Body of pancreas (tissue), 4 donors: Measurements from ENCODE around the gene KLHL26. TPM values are rescaled to one million over a fixed set of nuclear protein-coding genes. Genes with fewer than 3 reads are reported as not detected.

Experiments used
- ATAC-seq: fragments of 150-250 bp; one replicate; pipeline ENCODE4 v1.9.1; 2016
- DNase-seq, 4 donors: peaks; one replicate each; pipeline ENCODE4 v3.0.0-alpha.2; 2019
- H3K27ac ChIP-seq, 4 donors: fragments of 200-600 bp; sonication (generic); 1 replicate in 3 of 4; 2 replicates in 1 of 4; pipeline versions ENCODE4 v1.5.1 to v1.6.1; 2016 to 2019; ENCODE audit warnings: mild to moderate bottlenecking in 1 of 4, mixed read lengths in 1 of 4, moderate library complexity in 1 of 4
- H3K27me3 ChIP-seq, 2 donors: fragments of 200-600 bp; sonication (generic); one replicate each; pipeline ENCODE4 v1.6.0; 2016; ENCODE audit warnings: mild to moderate bottlenecking in 1 of 2
- H3K36me3 ChIP-seq, 2 donors: fragments of 200-600 bp; sonication (generic); replicated peaks in 1 of 2; 2 replicates each; pipeline ENCODE4 v1.5.1; 2016; ENCODE audit warnings: low read depth in 2 of 2; ENCODE audit not compliant: insufficient read depth in 1 of 2
- H3K4me1 ChIP-seq: fragments of 200-600 bp; sonication (generic); one replicate; pipeline ENCODE4 v1.6.0; 2016
- H3K4me3 ChIP-seq, 2 donors: fragments of 200-600 bp; sonication (generic); 1 replicate in 1 of 2; 2 replicates in 1 of 2; pipeline ENCODE4 v1.5.1; 2016 to 2019
- H3K9me3 ChIP-seq, 3 donors: fragments of 200-600 bp; sonication (generic); 1 replicate in 2 of 3; 2 replicates in 1 of 3; pipeline ENCODE4 v1.5.1; 2016
- CTCF ChIP-seq, 7 experiments: fragments of 450-650 bp in 4 of 7; fragments of 200-600 bp in 3 of 7; sonication (generic) in 3 of 7; IDR thresholded peaks; one replicate each; pipeline ENCODE4 v1.5.1; 2016 to 2019; ENCODE audit warnings: antibody characterized with exemption in 7 of 7
- POLR2A ChIP-seq, 3 donors: fragments of 450-650 bp; IDR thresholded peaks; one replicate each; pipeline ENCODE4 v1.6.1; 2016; ENCODE audit warnings: antibody characterized with exemption in 3 of 3, mild to moderate bottlenecking in 2 of 3
- WGBS, 2 donors: methylation state at CpG; one replicate each; pipeline ENCODE4 v1.1.5; 2017; 5-methylcytosine and 5-hydroxymethylcytosine counted together
- intact Hi-C: fragments of 100-400 bp; cut with DNase I; formaldehyde crosslinking; loops from one replicate; pipeline ENCODE4 v1.15.1; 2023
- total RNA-seq, 2 donors: library from RNA; depleted of rRNA; stranded (reverse); fragments of >200 nt; gene quantifications; one replicate each; pipeline ENCODE4 v1.1.0, GENCODE V29; 2016

KLHL26 gene
- total RNA-seq, 2 donors from 2014 or later = 3.6 to 8.9 TPM

DNA sequence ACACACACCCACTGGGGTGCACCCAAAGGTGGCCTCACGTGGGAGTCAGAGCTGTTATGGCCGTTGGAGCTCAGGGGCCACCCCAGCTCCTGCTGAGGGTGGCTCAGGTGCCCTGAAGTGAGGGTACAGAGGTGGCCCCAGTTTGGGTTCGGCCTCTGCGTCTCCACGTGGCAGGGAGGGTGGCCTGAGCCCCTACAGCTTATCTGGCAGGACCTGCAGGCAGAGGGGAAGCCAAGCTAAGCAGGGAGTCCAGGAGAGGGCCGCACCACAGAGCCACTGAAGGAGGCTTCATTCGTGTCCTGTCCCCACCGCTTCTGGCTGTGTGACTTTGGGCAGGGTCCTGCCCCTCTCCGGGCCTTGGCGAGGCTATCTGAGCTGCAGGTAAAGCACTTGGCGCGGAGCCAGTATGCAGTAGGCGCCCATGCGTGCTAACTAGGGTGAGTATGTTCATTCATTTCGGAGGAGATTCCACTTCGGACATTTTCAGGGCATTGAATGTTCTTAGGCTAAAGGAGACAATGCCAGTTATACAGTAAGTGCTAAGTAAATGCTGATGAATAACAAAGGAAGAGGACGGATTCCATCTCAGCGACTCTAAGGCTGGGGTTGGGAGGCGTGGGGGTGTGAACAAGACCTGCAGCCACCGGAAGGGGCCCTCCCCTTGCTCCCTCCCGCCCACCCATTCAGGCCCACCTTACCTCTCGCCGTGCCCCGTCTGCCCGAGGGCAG is 43.3 kb upstream of the KLHL26 start:
- no peak for ATAC-seq
- Histone ChIP-seq H3K4me3 (no peak overlapping the region), H3K27ac (peak overlapping the region in 1 of 4 donors; percentile 41), H3K9me3 (no peaks in the 10 kb centered on the region), H3K4me1 (peaks cover 30% of the 10 kb centered on the region), H3K36me3 (no peaks in the 10 kb centered on the region), H3K27me3 (peaks cover 0 to 15% of the 10 kb centered on the region in 2 donors)
- intact Hi-C loops = no loop called here
- DNase-seq = peak in 1 of 4 donors; percentile 36
- TF ChIP-seq CTCF (IDR thresholded peaks at IDR 0.05) (no peak), POLR2A (IDR thresholded peaks at IDR 0.05) (no peak)
- 5 to 37% methylated on average over 13 to 24 of the region's 25 CpGs for WGBS, 2 donors

- ATAC-seq (peak; percentile 73), DNase-seq (peak; percentile 69 to 80 (median 76))
- no peaks in the 10 kb centered on the region for H3K9me3 ChIP-seq
- WGBS, 2 donors = 1 to 2% methylated on average over 23 to 53 of the region's 54 CpGs
- H3K4me3 ChIP-seq = no peak overlapping the region
- no peaks in the 10 kb centered on the region for H3K36me3 ChIP-seq
- peaks cover 0 to 15% of the 10 kb centered on the region in 2 donors for H3K27me3 ChIP-seq
- TF ChIP-seq POLR2A (IDR thresholded peaks at IDR 0.05) (no peak), CTCF (IDR thresholded peaks at IDR 0.05) (peak; percentile 53 to 92 (median 84))
- intact Hi-C loops = no loop called here
- H3K4me1 ChIP-seq = peaks cover 28% of the 10 kb centered on the region
- peak overlapping the region in 2 of 4 donors; percentile 41 to 45 for H3K27ac ChIP-seq
Observed at GRCh38 chr19:18594096-18594823, 42.6 kb upstream of the KLHL26 start.

GRCh38 chr19:18594824-18595373 is 41.9 kb upstream of the KLHL26 start:
- H3K27ac ChIP-seq = peak overlapping the region in 1 of 4 donors; percentile 45

GRCh38 chr19:18595475-18595874 is 41.4 kb upstream of the KLHL26 start:
- H3K4me3 ChIP-seq = no peak overlapping the region
- whole genome bisulfite sequencing, 2 donors = 55 to 79% methylated on average over 3 to 6 of the region's 6 CpGs
- H3K27ac ChIP-seq = no peak overlapping the region
- no peaks in the 10 kb centered on the region for H3K9me3 ChIP-seq
- peaks cover 21% of the 10 kb centered on the region for H3K4me1 ChIP-seq
- ATAC-seq (no peak), DNase-seq (no peak)
- peaks cover 0 to 15% of the 10 kb centered on the region in 2 donors for H3K27me3 ChIP-seq
- H3K36me3 ChIP-seq = no peaks in the 10 kb centered on the region
- TF ChIP-seq CTCF (IDR thresholded peaks at IDR 0.05) = no peak
- TF ChIP-seq POLR2A (IDR thresholded peaks at IDR 0.05) = no peak
- intact Hi-C loops = loop anchor here (5.0 kb wide), 1 partner anchor 247 kb away; no protein-coding TSS in a partner anchor

More at GRCh38 chr19:18594824-18595373, 41.9 kb upstream of the KLHL26 start:
- TF ChIP-seq POLR2A (IDR thresholded peaks at IDR 0.05) (no peak), CTCF (IDR thresholded peaks at IDR 0.05) (no peak)
- peaks cover 22% of the 10 kb centered on the region for H3K4me1 ChIP-seq
- no peak overlapping the region for H3K4me3 ChIP-seq
- H3K27me3 ChIP-seq = peaks cover 0 to 15% of the 10 kb centered on the region in 2 donors
- intact Hi-C loops = loop anchor here (5.0 kb wide), 1 partner anchor 247 kb away; no protein-coding TSS in a partner anchor
- no peaks in the 10 kb centered on the region for H3K9me3 ChIP-seq
- H3K36me3 ChIP-seq = no peaks in the 10 kb centered on the region
- no peak for DNase-seq
- no peak for ATAC-seq
- WGBS, 2 donors = 12 to 15% methylated on average over 5 to 13 of the region's 26 CpGs
